Activated CD8-positive, alpha-beta memory T cell treated with anti-CD3 and anti-CD28 coated beads for 36 hours (primary cell): ENCODE data around the gene FABP7. TPM values are rescaled to one million over a fixed set of nuclear protein-coding genes. Genes with fewer than 3 reads are reported as not detected.

Source experiments
- CTCF ChIA-PET: fragments of 350-600 bp; sonication (Branson Sonifier 250); formaldehyde crosslinking; loops from one replicate; lab custom pipeline; 2021; ENCODE audit warnings: antibody characterized with exemption; lab: Charles Lee
- POLR2A ChIA-PET: fragments of 350-600 bp; sonication (Branson Sonifier 250); formaldehyde crosslinking; loops from one replicate; lab custom pipeline; 2021; ENCODE audit warnings: antibody characterized with exemption; lab: Charles Lee
- total RNA-seq, 2 experiments: library from RNA; stranded (reverse); gene quantifications; one replicate each; pipeline ENCODE4 v1.2.3, GENCODE V29; 2021

The FABP7 gene
- total RNA-seq, 2 experiments from 2014 or later, result not detected

DNA sequence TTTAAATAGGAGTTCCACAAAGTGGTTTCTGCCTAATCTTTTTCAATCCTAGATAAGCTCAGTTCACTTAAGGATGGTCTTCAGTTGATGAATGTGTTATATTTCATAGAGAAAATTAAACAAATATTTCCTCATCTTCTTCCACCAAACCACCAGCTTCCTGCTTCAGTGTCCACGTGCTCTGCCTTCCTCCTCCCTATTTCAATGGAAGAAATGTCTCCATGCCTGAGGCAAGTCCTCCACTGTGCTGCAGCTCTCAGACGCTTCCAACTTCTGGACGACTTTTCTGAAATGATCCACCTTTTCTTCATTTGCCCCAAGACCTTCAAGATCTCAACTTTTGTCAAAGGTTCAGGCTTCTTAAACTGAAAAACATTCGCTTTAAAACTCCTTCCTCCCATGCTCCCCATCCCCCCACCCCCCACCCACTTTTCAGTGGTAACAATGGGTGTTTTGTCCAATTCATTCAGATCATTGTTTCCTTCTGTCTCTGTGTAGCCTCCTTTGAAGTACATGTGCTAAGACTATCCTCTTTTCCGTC is 25.3 kb upstream of the FABP7 start:
- ChIA-PET POLR2A (no interaction called here), CTCF (no interaction called here)

DNA sequence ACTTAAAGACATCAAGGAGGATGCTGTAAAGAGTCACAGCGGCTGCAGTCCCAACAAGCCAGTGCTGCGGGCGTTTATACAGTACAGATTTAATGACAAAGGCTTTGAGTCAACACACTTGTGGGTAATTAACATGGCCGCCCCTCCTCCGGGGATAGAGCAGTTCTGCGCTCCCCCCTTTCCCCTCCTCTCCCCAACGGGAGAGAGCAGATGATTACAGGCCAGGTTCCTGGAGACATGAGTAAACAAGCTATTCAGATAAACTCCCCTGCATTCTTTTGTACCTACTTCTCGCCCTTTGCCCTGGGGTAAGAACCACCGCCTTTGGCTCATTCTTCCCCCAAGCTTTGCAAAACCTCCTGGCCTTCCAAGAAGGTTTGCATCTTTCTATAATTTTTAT is 23.6 kb upstream of the FABP7 start:
- CTCF ChIA-PET, result no interaction called here
- POLR2A ChIA-PET, result no interaction called here

DNA sequence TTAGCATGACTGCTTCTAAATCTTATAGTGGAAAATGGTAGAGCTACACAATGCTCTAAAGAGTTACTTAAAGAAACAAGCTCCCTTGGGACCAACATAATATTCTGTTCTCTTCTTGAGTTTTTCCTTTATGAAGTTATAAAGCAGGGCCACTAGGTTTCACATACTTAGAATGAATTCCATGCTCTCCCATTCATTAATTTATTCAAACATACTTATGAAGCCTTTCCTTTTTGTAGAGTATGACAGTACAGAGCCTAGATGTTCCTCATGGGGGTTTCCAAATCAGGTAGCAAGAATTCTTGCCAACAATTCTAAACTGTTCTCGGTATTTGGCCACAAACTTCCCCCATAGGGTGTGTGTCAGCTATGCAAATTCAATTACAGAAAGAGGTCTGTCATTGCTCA is 20.6 kb upstream of the FABP7 start:
- CTCF ChIA-PET, result no interaction called here
- POLR2A ChIA-PET, result no interaction called here

DNA sequence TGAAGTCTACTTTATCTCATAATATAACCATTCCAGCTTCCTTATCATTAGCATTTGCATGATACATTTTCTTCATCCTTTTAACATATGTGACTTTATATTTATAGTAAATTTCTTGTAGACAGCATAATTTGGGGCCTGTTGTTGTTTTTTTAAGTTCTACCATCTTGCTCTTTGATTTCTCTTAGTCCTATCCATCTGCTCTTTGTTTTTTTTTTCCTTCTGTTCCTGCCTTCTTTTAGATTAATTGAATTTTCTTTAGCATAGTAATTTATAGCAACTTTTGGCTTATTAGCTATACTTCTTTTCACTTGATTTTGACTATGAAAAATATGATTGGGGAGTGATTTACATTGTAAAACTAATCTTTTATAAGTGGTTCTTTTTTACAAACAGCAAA is 19.2 kb upstream of the FABP7 start:
- ChIA-PET CTCF (no interaction called here), POLR2A (no interaction called here)

DNA sequence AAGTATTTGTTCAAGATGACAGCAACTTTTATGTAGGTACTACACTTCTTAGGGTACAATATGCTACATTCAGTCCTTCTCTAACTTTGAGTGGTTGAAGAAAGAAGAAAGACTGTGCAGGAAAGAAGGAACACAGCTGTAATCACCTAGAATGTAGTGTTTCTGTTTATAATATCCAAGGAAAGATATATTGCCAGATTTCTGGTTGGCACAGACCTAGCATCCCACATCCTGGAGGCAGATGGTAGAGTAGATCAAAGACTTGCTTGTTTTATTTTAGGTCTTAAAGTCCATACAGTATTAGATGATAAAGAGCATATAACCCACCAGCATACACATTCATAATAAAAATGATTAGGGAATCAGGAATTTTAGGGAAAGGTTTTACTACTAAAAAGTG is 13.3 kb upstream of the FABP7 start:
- ChIA-PET CTCF (interaction anchor here (1.0 kb wide), 1 partner anchor 51 kb away, joined by 3 read pairs; no protein-coding TSS in a partner anchor), POLR2A (no interaction called here)

DNA sequence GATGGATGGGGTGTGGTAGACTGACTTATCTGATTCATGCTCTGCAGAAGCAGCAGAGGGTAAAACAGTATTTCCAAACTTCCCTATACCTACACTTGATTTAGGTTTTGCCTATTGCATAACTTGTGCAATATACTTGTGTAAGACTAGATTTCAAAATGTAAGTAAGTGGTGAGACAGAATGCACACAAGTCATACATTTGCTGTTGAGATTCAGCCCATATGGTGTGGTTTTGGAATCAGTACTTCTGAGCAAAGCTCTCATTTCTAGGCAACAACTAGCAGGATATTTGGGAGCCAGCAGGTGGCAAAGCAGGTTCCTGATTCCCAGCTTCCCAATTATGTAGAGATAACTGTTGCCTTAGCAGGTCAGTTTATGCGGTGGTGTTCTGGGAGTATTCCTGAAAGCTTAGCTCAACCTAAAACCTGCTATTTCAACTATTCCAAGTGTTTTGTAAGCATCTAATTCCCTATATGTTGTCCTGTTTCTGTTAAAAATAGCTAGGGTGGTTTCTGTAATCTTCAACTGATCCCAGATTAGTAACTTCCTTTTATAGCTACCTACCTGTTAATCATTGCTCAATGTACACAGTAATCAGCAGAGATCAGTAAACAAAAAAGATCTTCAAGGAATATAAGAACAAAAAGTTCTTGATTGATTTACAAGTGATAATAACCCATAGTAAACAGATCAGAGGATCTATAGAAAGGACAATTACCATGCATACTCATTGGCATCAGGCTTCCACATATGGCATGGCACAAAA is 8.5 kb upstream of the FABP7 start:
- CTCF ChIA-PET, result interaction anchor here (0.6 kb wide), 1 partner anchor 11 kb away, joined by 3 read pairs; no protein-coding TSS in a partner anchor
- POLR2A ChIA-PET, result no interaction called here

DNA sequence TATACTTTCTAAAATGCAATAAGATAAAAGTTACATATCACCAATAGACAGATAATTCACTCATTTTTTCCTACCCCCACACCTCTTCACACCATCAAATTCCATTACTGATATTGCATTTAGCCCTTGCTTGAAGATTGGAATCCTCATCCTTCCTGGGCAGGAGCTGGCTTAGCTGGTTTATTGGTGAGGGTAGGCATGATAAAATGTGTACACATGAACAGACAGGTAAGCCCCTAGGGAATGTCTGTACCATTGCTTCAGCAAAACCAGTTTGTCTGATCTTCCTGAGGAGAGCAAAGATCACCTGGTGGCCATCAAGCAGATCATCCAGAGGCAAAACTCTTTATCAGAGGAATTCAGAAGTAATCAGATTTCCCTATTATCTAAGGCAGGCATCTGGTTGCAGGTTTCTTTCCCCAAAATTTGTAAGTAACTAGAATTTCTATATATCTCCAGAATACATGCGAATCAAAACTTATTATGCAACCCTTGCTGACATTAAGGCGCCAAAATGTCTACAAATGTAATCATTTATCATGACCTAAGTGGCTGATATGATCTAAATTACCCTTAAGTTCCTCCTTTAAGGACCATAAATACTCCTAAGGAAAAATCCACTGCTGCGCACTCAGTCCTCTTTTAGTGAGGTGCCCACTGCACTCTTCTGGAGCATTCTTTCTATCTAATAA is 6.6 kb upstream of the FABP7 start:
- ChIA-PET CTCF (no interaction called here), POLR2A (no interaction called here)

DNA sequence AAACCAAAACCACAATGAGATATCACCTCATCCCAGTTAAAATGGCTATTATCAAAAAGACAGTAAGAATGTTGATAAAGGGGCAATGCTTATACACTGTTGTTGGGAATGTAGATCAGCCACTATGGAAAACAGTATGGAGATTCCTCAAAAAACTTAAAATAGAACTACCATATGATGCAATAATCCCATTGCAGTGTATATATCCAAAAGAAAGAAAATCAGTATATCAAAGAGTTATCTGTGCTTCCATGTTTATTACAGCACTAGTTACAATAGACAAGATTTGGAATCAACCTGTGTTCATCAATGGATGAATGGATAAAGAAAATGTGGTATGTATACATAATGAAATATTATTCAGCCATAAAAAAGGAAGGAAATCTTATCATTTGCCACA is 3.5 kb upstream of the FABP7 start:
- ChIA-PET POLR2A (no interaction called here), CTCF (no interaction called here)

DNA sequence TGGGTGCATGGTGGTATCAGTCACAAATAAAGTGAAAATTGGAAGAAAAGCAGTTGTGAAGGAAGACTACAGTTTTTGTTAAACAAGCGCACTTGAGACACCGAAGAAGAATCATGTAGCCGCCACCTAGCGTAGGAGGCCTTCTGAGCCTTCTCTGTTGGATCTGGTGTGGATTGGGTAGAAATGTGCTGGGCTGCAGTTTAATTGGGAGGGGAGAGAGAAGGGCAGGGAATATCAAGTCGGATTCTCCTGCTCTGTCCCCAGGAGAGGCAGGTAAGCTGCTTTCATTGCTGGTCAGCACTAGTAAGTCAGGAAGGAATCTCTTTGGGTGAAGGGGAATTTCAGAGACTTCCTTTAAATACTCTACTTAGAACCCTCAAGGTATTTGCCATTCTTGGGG is 1.2 kb upstream of the FABP7 start:
- ChIA-PET POLR2A (no interaction called here), CTCF (no interaction called here)

DNA sequence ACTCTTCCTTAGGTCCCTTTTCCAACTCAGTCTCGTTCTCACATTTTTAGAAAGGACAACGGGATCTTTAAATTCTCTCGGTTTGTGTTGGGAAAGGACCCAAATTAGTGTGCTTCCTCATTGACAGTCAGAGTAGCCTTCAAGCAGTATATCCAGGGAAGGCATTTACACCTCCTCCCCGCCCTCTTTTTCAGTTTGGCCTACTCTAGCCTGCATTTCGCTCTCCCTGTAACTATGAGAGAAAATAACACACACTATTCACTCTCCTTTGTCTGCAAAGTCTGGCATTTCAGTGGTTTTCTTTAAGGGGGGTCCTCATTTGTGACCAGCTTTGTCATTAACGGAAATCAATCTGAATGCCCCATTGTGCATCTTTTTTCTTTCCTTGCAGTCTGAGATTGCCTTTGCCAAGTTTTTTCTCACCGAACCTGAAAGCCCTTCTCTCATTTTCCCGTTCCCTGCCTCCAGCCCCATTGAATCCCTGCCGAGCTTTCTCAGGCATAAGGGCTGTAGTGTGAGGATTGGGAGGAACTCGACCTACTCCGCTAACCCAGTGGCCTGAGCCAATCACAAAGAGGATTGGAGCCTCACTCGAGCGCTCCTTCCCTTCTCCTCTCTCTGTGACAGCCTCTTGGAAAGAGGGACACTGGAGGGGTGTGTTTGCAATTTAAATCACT is 393 bp upstream of the FABP7 start:
- ChIA-PET CTCF (no interaction called here), POLR2A (no interaction called here)

DNA sequence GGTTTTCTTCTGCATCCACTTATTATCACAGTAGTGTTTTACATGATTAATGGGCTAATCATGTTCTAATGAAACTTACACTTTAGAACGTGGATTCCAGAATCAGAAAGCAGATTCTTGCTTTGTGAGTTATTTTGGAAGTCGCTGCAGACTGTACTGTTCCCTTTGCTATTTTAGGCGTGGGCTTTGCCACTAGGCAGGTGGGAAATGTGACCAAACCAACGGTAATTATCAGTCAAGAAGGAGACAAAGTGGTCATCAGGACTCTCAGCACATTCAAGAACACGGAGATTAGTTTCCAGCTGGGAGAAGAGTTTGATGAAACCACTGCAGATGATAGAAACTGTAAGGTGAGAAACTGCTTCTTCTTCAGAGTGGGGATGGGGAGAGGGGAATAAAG is 598 bp downstream of the FABP7 start:
- CTCF ChIA-PET, result no interaction called here
- POLR2A ChIA-PET, result no interaction called here

DNA sequence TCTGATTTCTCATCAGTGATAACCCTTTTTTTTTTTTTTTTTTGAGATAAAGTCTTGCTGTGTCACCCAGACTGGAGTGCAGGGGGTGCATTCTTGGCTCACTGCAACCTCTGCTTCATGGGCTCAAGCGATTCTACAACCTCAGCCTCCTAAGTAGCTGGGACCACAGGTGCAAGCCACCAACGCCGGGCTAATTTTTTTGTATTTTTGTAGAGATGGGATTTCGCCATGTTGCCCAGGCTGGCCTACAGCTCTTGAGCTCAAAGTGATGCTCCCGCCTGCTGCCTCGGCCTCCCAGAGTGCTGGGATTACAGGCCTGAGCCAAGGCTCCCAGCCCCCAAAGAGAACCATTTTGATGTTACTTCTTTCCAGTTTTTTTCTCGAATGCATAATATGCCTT is 2.2 kb downstream of the FABP7 start:
- POLR2A ChIA-PET, result interaction anchor here (0.6 kb wide), 1 partner anchor 17 kb away, joined by 3 read pairs; no protein-coding TSS in a partner anchor

DNA sequence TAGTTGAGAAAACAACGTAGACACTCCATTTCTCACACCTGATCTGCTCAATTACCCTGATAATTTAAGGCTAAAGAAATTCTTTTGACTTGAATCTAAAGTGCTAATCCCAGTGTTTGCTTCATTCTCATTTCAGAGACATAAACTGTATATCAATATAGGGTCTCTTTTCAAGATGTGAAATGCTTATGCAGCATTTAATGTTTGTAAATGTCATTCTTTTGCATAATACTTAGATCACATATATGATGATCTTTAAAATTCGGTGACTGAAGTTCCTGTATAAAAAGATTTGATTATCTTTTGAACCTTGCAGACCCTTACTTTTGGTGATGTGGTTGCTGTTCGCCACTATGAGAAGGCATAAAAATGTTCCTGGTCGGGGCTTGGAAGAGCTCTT is 3.9 kb downstream of the FABP7 start:
- POLR2A ChIA-PET, result no interaction called here
- CTCF ChIA-PET, result no interaction called here

More for the DNA sequence above, 2.2 kb downstream of the FABP7 start:
- CTCF ChIA-PET, result interaction anchor here (0.6 kb wide), 1 partner anchor 10 kb away, joined by 3 read pairs; no protein-coding TSS in a partner anchor

DNA sequence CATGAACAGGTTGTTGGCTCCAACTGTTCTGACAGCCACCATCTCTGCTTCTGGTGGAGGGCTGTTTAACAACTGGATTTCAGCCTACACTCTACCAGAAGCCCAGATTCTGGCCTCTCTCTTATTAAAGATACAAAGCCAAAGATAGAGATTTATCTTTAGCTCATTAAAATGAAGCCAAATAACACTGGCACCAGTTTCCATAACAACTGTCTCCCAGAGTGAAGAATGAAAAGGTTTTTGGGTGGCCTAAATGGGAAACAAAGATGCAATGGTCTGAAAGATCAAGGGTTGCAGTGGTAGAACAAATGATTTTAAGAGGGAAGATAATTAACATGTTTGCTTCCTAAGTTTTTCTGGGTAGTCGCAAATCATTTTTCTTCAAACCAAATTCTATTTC is 6.4 kb downstream of the FABP7 start:
- CTCF ChIA-PET, result no interaction called here
- POLR2A ChIA-PET, result interaction anchor here (0.6 kb wide), 1 partner anchor 187 kb away, joined by 4 read pairs; no protein-coding TSS in a partner anchor

DNA sequence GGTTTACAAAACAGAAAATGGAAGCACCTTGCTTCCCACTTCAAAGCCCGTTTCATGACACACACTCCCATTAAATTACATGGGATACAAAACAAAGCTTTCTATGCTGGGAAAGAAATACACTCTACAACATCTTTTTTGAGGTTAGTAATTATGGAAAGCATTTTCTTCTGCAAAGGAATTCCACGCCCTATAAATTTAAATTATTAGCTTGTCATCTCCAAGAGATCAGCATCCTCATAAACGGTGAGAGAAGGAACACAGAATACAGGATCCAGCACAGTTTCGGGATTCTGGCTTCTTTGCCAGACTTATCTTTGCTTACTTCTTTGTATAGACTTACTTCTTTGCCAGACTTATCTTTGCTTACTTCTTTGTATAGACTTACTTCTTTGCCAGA is 8.2 kb downstream of the FABP7 start:
- ChIA-PET POLR2A (no interaction called here), CTCF (no interaction called here)

DNA sequence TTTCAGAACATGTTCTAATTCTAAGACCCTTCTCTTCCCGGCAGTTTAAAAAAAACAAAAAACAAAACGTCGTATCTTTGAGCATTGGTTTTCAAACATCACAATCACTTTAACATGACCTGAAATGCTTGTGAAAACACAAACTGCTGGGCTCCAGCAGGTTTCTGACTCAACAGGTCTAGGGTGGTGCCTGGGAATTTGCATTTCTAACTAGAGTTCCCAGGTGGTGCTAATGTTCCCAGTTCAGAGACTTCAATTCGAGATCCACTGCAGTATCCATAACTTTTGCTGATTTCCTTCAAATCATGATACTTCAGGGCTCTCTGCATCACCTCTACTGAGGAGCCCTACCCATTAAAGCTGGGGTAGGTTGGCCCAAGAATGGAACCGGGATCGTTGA is 8.7 kb downstream of the FABP7 start:
- ChIA-PET CTCF (no interaction called here), POLR2A (interaction anchor here (0.8 kb wide), 1 partner anchor 10 kb away, joined by 3 read pairs; no protein-coding TSS in a partner anchor)

DNA sequence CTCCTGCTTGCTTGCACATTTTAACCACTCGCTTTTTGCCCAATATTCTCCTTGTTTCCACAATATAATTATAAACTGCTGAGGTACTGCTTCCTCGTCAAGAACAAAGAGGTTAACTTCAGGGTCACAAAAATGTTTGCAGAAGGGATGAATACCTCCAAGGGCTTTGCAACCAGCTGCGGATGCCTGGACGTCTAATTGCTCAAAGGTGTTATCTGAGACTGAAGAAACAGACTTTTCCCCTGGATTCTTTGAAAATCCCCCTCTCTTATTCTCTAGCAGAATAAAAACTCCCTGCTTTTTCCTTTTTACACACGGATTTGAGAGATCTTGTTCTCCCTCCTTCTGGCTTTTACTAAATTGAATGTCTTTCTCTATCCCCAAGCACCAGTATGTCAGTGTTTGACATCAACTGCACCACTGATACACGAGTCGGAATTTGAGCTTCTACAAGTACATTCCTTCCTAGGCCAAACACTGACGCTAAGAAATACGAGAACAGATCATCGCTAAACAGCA is 9.2 kb downstream of the FABP7 start:
- ChIA-PET POLR2A (interaction anchor here (0.8 kb wide), 1 partner anchor 10 kb away, joined by 3 read pairs; no protein-coding TSS in a partner anchor), CTCF (no interaction called here)

DNA sequence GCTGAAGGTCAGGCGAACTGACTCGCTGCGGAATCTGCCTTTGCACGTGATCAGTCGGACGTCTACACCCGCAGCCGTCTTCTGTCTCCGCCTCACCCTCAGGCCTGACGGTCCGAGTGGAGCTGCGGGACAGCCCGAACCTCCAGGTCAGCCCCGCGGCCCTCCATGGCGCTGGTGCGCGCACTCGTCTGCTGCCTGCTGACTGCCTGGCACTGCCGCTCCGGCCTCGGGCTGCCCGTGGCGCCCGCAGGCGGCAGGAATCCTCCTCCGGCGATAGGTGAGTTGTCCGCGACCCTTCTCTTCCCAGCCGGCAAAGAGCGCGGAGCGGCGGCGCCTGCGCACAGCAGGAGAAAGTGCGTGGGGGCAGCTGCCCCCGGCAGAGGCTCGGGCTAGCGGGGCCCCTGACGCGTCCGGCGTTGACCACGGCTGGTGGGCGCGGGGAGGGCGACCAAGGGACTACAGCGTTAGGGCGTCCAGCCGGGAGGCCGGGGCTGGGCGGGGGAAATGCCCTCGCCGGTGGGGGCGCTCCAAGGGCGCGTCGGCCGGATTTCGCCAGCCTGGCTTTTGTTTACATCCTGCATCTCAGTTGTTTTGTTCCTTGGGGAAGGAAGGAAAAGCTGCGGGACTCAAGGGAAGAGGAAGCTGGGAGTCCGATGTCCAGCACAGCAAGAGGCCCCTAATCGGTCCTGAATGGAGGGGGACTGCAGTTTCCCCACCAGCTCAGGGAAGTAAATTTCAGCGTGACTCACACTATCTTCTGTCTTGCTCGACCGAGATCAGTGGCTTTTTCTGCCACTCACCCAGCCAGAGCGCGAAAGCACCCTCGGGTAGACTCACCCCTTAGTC is 9.9 kb downstream of the FABP7 start, which contains the start of gene SMPDL3A:
Gene SMPDL3A (plus strand): TSS at position 77 of the 846 bp plus-strand sequence. CDS start 89 bp downstream, at position 166.
- ChIA-PET CTCF (interaction anchor here (0.5 kb wide), 1 partner anchor 22 kb away, joined by 4 read pairs; no protein-coding TSS in a partner anchor), POLR2A (interaction anchor here (0.8 kb wide), 1 partner anchor 9 kb away, joined by 3 read pairs; no protein-coding TSS in a partner anchor)
